ENCODE data around the gene CSRNP3.

The CSRNP3 gene

GRCh38 chr2:165575044-165575615 is 105.6 kb downstream of the CSRNP3 start:
- CTCF ChIA-PET: interaction anchor here (0.6 kb wide), 1 partner anchor 95 kb away, joined by 4 read pairs; no protein-coding TSS in a partner anchor
- DNase-seq (ENCODE audit: extremely low spot score): no peak
- POLR2A ChIA-PET: no interaction called here
- TF ChIP-seq TARDBP (IDR thresholded peaks at IDR 0.05): no peak
- no peak for TF ChIP-seq FOXA1 (IDR thresholded peaks at IDR 0.05)
- TF ChIP-seq FOXK2 (IDR thresholded peaks at IDR 0.05): no peak
- no peak for TF ChIP-seq ZNF384 (IDR thresholded peaks at IDR 0.05)
- no peak for TF ChIP-seq NFRKB (IDR thresholded peaks at IDR 0.05)
- TF ChIP-seq SUZ12 (IDR thresholded peaks at IDR 0.05): no peak
- TF ChIP-seq PKNOX1 (IDR thresholded peaks at IDR 0.05): no peak
- TF ChIP-seq L3MBTL2 (conservative IDR thresholded peaks at IDR 0.05): no peak
- TF ChIP-seq ARNT (IDR thresholded peaks at IDR 0.05): no peak
- TF ChIP-seq FOXM1 (IDR thresholded peaks at IDR 0.05; ENCODE audit: borderline replicate concordance): no peak
- TF ChIP-seq LEF1 (IDR thresholded peaks at IDR 0.05; ENCODE audit: borderline replicate concordance): no peak
- no peak for TF ChIP-seq SP1 (IDR thresholded peaks at IDR 0.05)
- no peak for TF ChIP-seq HDGF (IDR thresholded peaks at IDR 0.05; ENCODE audit: borderline replicate concordance)
- no peak for TF ChIP-seq ELF4 (IDR thresholded peaks at IDR 0.05)

GRCh38 chr2:165576409-165577154 is 107.1 kb downstream of the CSRNP3 start:
- TF ChIP-seq SP1 (IDR thresholded peaks at IDR 0.05) (no peak), CTBP1 (IDR thresholded peaks at IDR 0.05; ENCODE audit: borderline replicate concordance) (peak; percentile 52; the same call in 1 of the 2 replicates), PKNOX1 (IDR thresholded peaks at IDR 0.05) (peak; percentile 93), L3MBTL2 (conservative IDR thresholded peaks at IDR 0.05) (no peak), ELF4 (IDR thresholded peaks at IDR 0.05) (no peak), SUZ12 (IDR thresholded peaks at IDR 0.05) (no peak), HDGF (IDR thresholded peaks at IDR 0.05; ENCODE audit: borderline replicate concordance) (no peak)
- POLR2A ChIA-PET: no interaction called here
- CTCF ChIA-PET: no interaction called here
- DNase-seq (ENCODE audit: extremely low spot score): no peak

GRCh38 chr2:165582409-165582808 is 112.9 kb downstream of the CSRNP3 start:
- no peak for DNase-seq (ENCODE audit: extremely low spot score)
- TF ChIP-seq FOXA1 (IDR thresholded peaks at IDR 0.05): no peak
- no peak for TF ChIP-seq ZNF384 (IDR thresholded peaks at IDR 0.05)
- no peak for TF ChIP-seq SUZ12 (IDR thresholded peaks at IDR 0.05)
- no peak for TF ChIP-seq NFRKB (IDR thresholded peaks at IDR 0.05)
- TF ChIP-seq FOXM1 (IDR thresholded peaks at IDR 0.05; ENCODE audit: borderline replicate concordance): no peak
- TF ChIP-seq L3MBTL2 (conservative IDR thresholded peaks at IDR 0.05): no peak
- no peak for TF ChIP-seq HDGF (IDR thresholded peaks at IDR 0.05; ENCODE audit: borderline replicate concordance)
- TF ChIP-seq ELF4 (IDR thresholded peaks at IDR 0.05): no peak
- ChIA-PET POLR2A (no interaction called here), CTCF (no interaction called here)

GRCh38 chr2:165582863-165583506 is 113.5 kb downstream of the CSRNP3 start:
- no peak for TF ChIP-seq SP1 (IDR thresholded peaks at IDR 0.05)
- no peak for TF ChIP-seq FOXA1 (IDR thresholded peaks at IDR 0.05)
- TF ChIP-seq HDGF (IDR thresholded peaks at IDR 0.05; ENCODE audit: borderline replicate concordance): no peak
- no peak for TF ChIP-seq SUZ12 (IDR thresholded peaks at IDR 0.05)
- TF ChIP-seq BHLHE40 (IDR thresholded peaks at IDR 0.05; ENCODE audit: borderline replicate concordance): no peak
- no peak for TF ChIP-seq LEF1 (IDR thresholded peaks at IDR 0.05; ENCODE audit: borderline replicate concordance)
- no peak for TF ChIP-seq TARDBP (IDR thresholded peaks at IDR 0.05)
- TF ChIP-seq PKNOX1 (IDR thresholded peaks at IDR 0.05): no peak
- no peak for TF ChIP-seq ELF4 (IDR thresholded peaks at IDR 0.05)
- no peak for TF ChIP-seq ARNT (IDR thresholded peaks at IDR 0.05)
- TF ChIP-seq ZNF384 (IDR thresholded peaks at IDR 0.05): no peak
- no peak for TF ChIP-seq L3MBTL2 (conservative IDR thresholded peaks at IDR 0.05)
- TF ChIP-seq FOXM1 (IDR thresholded peaks at IDR 0.05; ENCODE audit: borderline replicate concordance): no peak
- TF ChIP-seq FOXK2 (IDR thresholded peaks at IDR 0.05): no peak
- TF ChIP-seq NFRKB (IDR thresholded peaks at IDR 0.05): no peak
- TF ChIP-seq CTBP1 (IDR thresholded peaks at IDR 0.05; ENCODE audit: borderline replicate concordance): no peak
- POLR2A ChIA-PET: no interaction called here
- DNase-seq (ENCODE audit: extremely low spot score): no peak
- CTCF ChIA-PET: no interaction called here

- ChIA-PET CTCF (no interaction called here), POLR2A (no interaction called here)
- no peak for DNase-seq (ENCODE audit: extremely low spot score)
- TF ChIP-seq LEF1 (IDR thresholded peaks at IDR 0.05; ENCODE audit: borderline replicate concordance): no peak
- TF ChIP-seq ZNF384 (IDR thresholded peaks at IDR 0.05): no peak
- TF ChIP-seq NFRKB (IDR thresholded peaks at IDR 0.05): no peak
- TF ChIP-seq ARNT (IDR thresholded peaks at IDR 0.05): no peak
- TF ChIP-seq FOXK2 (IDR thresholded peaks at IDR 0.05): no peak
- no peak for TF ChIP-seq SUZ12 (IDR thresholded peaks at IDR 0.05)
- TF ChIP-seq FOXM1 (IDR thresholded peaks at IDR 0.05; ENCODE audit: borderline replicate concordance): no peak
- no peak for TF ChIP-seq ELF4 (IDR thresholded peaks at IDR 0.05)
Measured at GRCh38 chr2:165584126-165584654, 114.7 kb downstream of the CSRNP3 start.

GRCh38 chr2:165586019-165586418 is 116.5 kb downstream of the CSRNP3 start:
- CTCF ChIA-PET: no interaction called here
- POLR2A ChIA-PET: no interaction called here
- no peak for TF ChIP-seq L3MBTL2 (conservative IDR thresholded peaks at IDR 0.05)
- DNase-seq (ENCODE audit: extremely low spot score): no peak

All from HEK293T (cell line).